NB4 (cell line): Measurements from ENCODE around the gene GNAI1.

ENCODE experiments used
- DNase-seq: peaks from one replicate; pipeline ENCODE4 v3.0.0; 2010; ENCODE audit warnings: low read depth
- H3K4me3 ChIP-seq: one replicate; pipeline ENCODE4 v1.5.1; 2011; ENCODE audit warnings: mild to moderate bottlenecking, low read depth, low read length, moderate library complexity
- MYC ChIP-seq: IDR thresholded peaks from 2 replicates; pipeline ENCODE4 v1.6.1; 2011; ENCODE audit warnings: low read depth, low read length
- POLR2A ChIP-seq: IDR thresholded peaks from 2 replicates; pipeline ENCODE4 v1.6.1; 2011; ENCODE audit warnings: mild to moderate bottlenecking; ENCODE audit not compliant: insufficient read length; ENCODE audit errors: extremely low read depth
- TF ChIP-seq, protein P1 (sequence below): IDR thresholded peaks from 2 replicates; pipeline ENCODE4 v1.6.1; 2011; ENCODE audit warnings: low read depth, low read length
- TF ChIP-seq, protein P2 (sequence below): IDR thresholded peaks from one replicate; pipeline ENCODE4 v1.5.1; 2012; ENCODE audit warnings: low read depth, low read length

The GNAI1 gene

GRCh38 chr7:80232979-80233724, 98.5 kb downstream of the GNAI1 start:
- H3K4me3 ChIP-seq = no peak overlapping the region
- TF ChIP-seq MYC (no peak), POLR2A (no peak)
- TF ChIP-seq, protein P1, sequence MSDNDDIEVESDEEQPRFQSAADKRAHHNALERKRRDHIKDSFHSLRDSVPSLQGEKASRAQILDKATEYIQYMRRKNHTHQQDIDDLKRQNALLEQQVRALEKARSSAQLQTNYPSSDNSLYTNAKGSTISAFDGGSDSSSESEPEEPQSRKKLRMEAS = no peak
- TF ChIP-seq, protein P2, sequence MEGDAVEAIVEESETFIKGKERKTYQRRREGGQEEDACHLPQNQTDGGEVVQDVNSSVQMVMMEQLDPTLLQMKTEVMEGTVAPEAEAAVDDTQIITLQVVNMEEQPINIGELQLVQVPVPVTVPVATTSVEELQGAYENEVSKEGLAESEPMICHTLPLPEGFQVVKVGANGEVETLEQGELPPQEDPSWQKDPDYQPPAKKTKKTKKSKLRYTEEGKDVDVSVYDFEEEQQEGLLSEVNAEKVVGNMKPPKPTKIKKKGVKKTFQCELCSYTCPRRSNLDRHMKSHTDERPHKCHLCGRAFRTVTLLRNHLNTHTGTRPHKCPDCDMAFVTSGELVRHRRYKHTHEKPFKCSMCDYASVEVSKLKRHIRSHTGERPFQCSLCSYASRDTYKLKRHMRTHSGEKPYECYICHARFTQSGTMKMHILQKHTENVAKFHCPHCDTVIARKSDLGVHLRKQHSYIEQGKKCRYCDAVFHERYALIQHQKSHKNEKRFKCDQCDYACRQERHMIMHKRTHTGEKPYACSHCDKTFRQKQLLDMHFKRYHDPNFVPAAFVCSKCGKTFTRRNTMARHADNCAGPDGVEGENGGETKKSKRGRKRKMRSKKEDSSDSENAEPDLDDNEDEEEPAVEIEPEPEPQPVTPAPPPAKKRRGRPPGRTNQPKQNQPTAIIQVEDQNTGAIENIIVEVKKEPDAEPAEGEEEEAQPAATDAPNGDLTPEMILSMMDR = no peak
- DNase-seq = no peak

DNA sequence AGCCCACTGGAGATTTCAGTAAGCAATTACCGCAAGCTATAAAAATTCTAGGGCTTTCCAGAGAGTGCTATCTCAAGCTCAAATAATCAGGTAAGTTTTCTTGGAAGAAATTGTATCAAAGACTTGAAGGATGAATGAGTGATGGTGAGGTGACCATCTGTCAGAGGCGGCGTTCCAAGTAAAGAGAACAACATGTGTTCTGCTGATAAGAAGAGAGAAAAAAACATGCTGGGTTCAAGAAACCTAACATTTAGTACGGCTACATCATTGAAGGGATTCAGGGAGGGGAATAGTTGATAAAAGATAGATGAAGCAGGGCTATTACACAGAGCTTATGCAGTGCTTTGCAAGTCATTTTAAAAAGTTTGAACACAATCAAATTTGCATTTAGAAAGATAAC, 100.7 kb downstream of the GNAI1 start:
- TF ChIP-seq, protein P2 = no peak
- TF ChIP-seq, protein P1 = no peak
- TF ChIP-seq MYC = no peak
- TF ChIP-seq POLR2A = no peak
- no peak overlapping the region for H3K4me3 ChIP-seq
- DNase-seq = no peak

DNA sequence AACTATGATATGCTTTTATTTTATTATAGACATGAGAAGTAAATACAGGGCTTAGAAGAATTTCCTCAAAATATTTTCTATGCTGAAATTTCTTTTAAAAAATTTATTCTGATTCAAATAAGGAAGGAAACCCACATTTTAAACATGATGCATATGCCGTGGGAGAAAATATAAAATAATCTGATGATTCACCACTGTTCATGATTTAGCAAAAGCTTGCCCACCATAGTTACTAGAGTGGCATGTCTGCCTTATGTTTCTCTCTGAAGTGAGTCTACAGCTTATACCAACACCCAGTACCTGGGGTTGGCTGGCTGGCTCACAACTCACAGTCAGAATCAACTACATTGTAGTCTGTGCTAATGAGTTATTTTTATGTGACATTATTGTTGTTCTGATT, 102.0 kb downstream of the GNAI1 start:
- no peak for DNase-seq
- TF ChIP-seq, protein P2 = no peak
- TF ChIP-seq MYC (no peak), POLR2A (no peak)
- TF ChIP-seq, protein P1 = no peak
- no peak overlapping the region for H3K4me3 ChIP-seq

GRCh38 chr7:80240265-80241025, 105.8 kb downstream of the GNAI1 start:
- no peak for DNase-seq
- no peak overlapping the region for H3K4me3 ChIP-seq
- TF ChIP-seq, protein P2 = no peak
- TF ChIP-seq POLR2A = no peak

DNA sequence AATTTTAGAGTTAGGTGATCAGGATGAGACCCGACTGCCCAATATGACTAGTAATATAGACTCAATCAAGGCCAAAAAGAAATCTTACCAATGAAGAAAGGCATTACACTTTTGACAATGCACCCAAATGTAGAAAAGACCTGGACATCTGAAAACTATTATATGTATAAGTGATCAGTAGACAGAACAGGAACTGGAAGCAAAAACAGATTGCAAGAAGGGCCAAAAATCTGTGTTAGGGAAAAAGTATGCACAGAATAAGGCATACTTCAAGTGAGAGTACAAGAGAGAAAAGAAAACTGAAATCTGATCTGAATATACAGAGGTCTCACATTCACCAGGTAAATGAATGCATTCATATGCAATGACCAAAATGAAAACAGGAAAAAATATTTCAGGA, 107.0 kb downstream of the GNAI1 start:
- DNase-seq = no peak
- no peak overlapping the region for H3K4me3 ChIP-seq
- TF ChIP-seq, protein P2 = no peak
- TF ChIP-seq, protein P1 = no peak
- no peak for TF ChIP-seq MYC
- TF ChIP-seq POLR2A = no peak

- no peak for DNase-seq
- H3K4me3 ChIP-seq = no peak overlapping the region
- TF ChIP-seq POLR2A (no peak), MYC (no peak)
- TF ChIP-seq, protein P2 = no peak
- TF ChIP-seq, protein P1 = no peak
Measured at GRCh38 chr7:80243425-80243824, 108.8 kb downstream of the GNAI1 start.
